ENCODE measurements around the gene CABLES2.

GRCh38 chr20:62342910-62343309 lies 64.2 kb downstream of the CABLES2 start:
- TF ChIP-seq CTCF (IDR thresholded peaks at IDR 0.05), result no peak
- no peak for TF ChIP-seq POLR2A (IDR thresholded peaks at IDR 0.05)

Data from uterus (tissue), 2 donors.